ENCODE data around the gene SLFN13.

GRCh38 chr17:35414247-35414646 lies 34.3 kb downstream of the SLFN13 start:
- TF ChIP-seq POLR2A (IDR thresholded peaks at IDR 0.05; ENCODE audit: extremely low read depth, insufficient read length) (no peak), CTCF (IDR thresholded peaks at IDR 0.05; ENCODE audit: low read depth, low read length) (no peak)

Measured in NB4 (cell line).